ENCODE data around the gene PROK2.

GRCh38 chr3:71817262-71817661, 32.3 kb upstream of the PROK2 start:
- TF ChIP-seq, protein P1, sequence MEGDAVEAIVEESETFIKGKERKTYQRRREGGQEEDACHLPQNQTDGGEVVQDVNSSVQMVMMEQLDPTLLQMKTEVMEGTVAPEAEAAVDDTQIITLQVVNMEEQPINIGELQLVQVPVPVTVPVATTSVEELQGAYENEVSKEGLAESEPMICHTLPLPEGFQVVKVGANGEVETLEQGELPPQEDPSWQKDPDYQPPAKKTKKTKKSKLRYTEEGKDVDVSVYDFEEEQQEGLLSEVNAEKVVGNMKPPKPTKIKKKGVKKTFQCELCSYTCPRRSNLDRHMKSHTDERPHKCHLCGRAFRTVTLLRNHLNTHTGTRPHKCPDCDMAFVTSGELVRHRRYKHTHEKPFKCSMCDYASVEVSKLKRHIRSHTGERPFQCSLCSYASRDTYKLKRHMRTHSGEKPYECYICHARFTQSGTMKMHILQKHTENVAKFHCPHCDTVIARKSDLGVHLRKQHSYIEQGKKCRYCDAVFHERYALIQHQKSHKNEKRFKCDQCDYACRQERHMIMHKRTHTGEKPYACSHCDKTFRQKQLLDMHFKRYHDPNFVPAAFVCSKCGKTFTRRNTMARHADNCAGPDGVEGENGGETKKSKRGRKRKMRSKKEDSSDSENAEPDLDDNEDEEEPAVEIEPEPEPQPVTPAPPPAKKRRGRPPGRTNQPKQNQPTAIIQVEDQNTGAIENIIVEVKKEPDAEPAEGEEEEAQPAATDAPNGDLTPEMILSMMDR (IDR thresholded peaks at IDR 0.05) = no peak
- TF ChIP-seq POLR2AphosphoS5 (IDR thresholded peaks at IDR 0.05) (no peak), POLR2A (IDR thresholded peaks at IDR 0.05) (no peak)

Data from stomach (tissue), 4 donors.